HEK293 (cell line): ENCODE data around the gene DNMT3B.

ENCODE experiments used
- CTCF ChIA-PET: fragments of 350-600 bp; formaldehyde crosslinking; extraction: SDS; loops from one replicate; lab custom pipeline; 2021; ENCODE audit warnings: antibody characterized with exemption; lab: Yijun Ruan, JAX
- POLR2A ChIA-PET: fragments of 300-600 bp; formaldehyde crosslinking; extraction: SDS; loops from one replicate; lab custom pipeline; 2020; ENCODE audit warnings: antibody characterized with exemption, inconsistent platforms; lab: Yijun Ruan, JAX
- H3K27ac ChIP-seq: fragments of 200-500 bp; sonication (Bioruptor generic); 2 replicates; pipeline ENCODE4 v1.5.1; 2014; ENCODE audit warnings: low read depth, low read length, control low read depth, inconsistent platforms; ENCODE audit errors: extremely low read depth
- H3K36me3 ChIP-seq, 2 experiments: fragments of 200-500 bp in 1 of 2; sonication (Bioruptor generic) in 1 of 2; 1 replicate in 1 of 2; 2 replicates in 1 of 2; pipeline ENCODE4 v1.5.1; 2014 to 2017; ENCODE audit warnings: inconsistent platforms in 2 of 2, low read length in 2 of 2; ENCODE audit not compliant: control insufficient read depth in 2 of 2, insufficient read depth in 1 of 2
- H3K4me1 ChIP-seq: fragments of 200-500 bp; sonication (Bioruptor generic); 2 replicates; pipeline ENCODE4 v1.5.1; 2014; ENCODE audit warnings: mild to moderate bottlenecking, low read length, inconsistent platforms; ENCODE audit not compliant: control insufficient read depth, insufficient read depth
- H3K4me3 ChIP-seq: 2 replicates; pipeline ENCODE4 v1.5.1; 2011; ENCODE audit warnings: low read depth, mild to moderate bottlenecking, control low read depth, low read length, moderate library complexity
- H3K9me3 ChIP-seq: fragments of 200-500 bp; sonication (Bioruptor generic); 2 replicates; pipeline ENCODE4 v1.5.1; 2014; ENCODE audit warnings: low read depth, low read length, inconsistent platforms; ENCODE audit not compliant: control insufficient read depth, insufficient read depth
- GFI1B ChIP-seq: fragments of 450-650 bp; formaldehyde crosslinking; IDR thresholded peaks from 2 replicates; pipeline ENCODE4 v1.5.1; 2016; ENCODE audit warnings: missing biosample characterization, missing genetic modification characterization
- KLF9 ChIP-seq: fragments of 450-650 bp; formaldehyde crosslinking; IDR thresholded peaks from 2 replicates; pipeline ENCODE4 v1.5.1; 2016; ENCODE audit warnings: missing biosample characterization, missing genetic modification characterization, low read depth
- MZF1 ChIP-seq: fragments of 450-650 bp; formaldehyde crosslinking; IDR thresholded peaks from 2 replicates; pipeline ENCODE4 v1.5.1; 2017; ENCODE audit warnings: missing biosample characterization, missing genetic modification characterization, borderline replicate concordance
- PRDM1 ChIP-seq: fragments of 450-650 bp; formaldehyde crosslinking; IDR thresholded peaks from 2 replicates; pipeline ENCODE4; 2016; ENCODE audit warnings: missing biosample characterization, missing genetic modification characterization
- ZBTB21 ChIP-seq: fragments of 450-650 bp; formaldehyde crosslinking; IDR thresholded peaks from 2 replicates; pipeline ENCODE4 v1.5.1; 2017; ENCODE audit warnings: missing biosample characterization, missing genetic modification characterization
- ZBTB7A ChIP-seq: fragments of 450-650 bp; formaldehyde crosslinking; IDR thresholded peaks from 2 replicates; pipeline ENCODE4 v1.5.1; 2016; ENCODE audit warnings: low read depth, missing biosample characterization, missing genetic modification characterization
- ZFHX2 ChIP-seq: fragments of 450-650 bp; formaldehyde crosslinking; conservative IDR thresholded peaks from 2 replicates; pipeline ENCODE4 v1.5.1; 2016; ENCODE audit warnings: missing biosample characterization, missing genetic modification characterization
- ZNF112 ChIP-seq: fragments of 450-650 bp; formaldehyde crosslinking; IDR thresholded peaks from 2 replicates; pipeline ENCODE4 v1.5.0; 2017; ENCODE audit warnings: missing biosample characterization, missing genetic modification characterization
- ZNF292 ChIP-seq: fragments of 450-650 bp; formaldehyde crosslinking; IDR thresholded peaks from 2 replicates; pipeline ENCODE4 v1.5.1; 2016; ENCODE audit warnings: low read depth, missing biosample characterization, missing genetic modification characterization, borderline replicate concordance
- ZNF37A ChIP-seq: fragments of 450-650 bp; IDR thresholded peaks from 2 replicates; pipeline ENCODE4 v1.5.1; 2018; ENCODE audit warnings: missing biosample characterization, missing genetic modification characterization
- ZNF473 ChIP-seq: fragments of 450-650 bp; formaldehyde crosslinking; IDR thresholded peaks from 2 replicates; pipeline ENCODE4 v1.5.1; 2017; ENCODE audit warnings: missing biosample characterization, missing genetic modification characterization
- ZNF610 ChIP-seq: fragments of 450-650 bp; formaldehyde crosslinking; IDR thresholded peaks from 2 replicates; pipeline ENCODE4 v1.5.1; 2016; ENCODE audit warnings: missing biosample characterization, missing genetic modification characterization, borderline replicate concordance
- ZNF707 ChIP-seq: fragments of 450-650 bp; formaldehyde crosslinking; IDR thresholded peaks from 2 replicates; pipeline ENCODE4 v1.5.1; 2016; ENCODE audit warnings: missing biosample characterization, missing genetic modification characterization
- ZNF830 ChIP-seq: fragments of 450-650 bp; IDR thresholded peaks from 2 replicates; pipeline ENCODE4 v1.5.0; 2018; ENCODE audit warnings: missing biosample characterization, missing genetic modification characterization, low read depth, mild to moderate bottlenecking, moderate library complexity
- ZNF843 ChIP-seq: fragments of 450-650 bp; formaldehyde crosslinking; IDR thresholded peaks from 2 replicates; pipeline ENCODE4 v1.5.1; 2016; ENCODE audit warnings: missing biosample characterization, missing genetic modification characterization
- TF ChIP-seq, protein P1 (sequence below): fragments of 450-650 bp; formaldehyde crosslinking; IDR thresholded peaks from 2 replicates; pipeline ENCODE4 v1.5.1; 2017; ENCODE audit warnings: missing biosample characterization, mild to moderate bottlenecking, missing genetic modification characterization, moderate library complexity
- TF ChIP-seq, protein P2 (sequence below): fragments of 450-650 bp; formaldehyde crosslinking; IDR thresholded peaks from 2 replicates; pipeline ENCODE4 v1.5.1; 2016; ENCODE audit warnings: missing biosample characterization, missing genetic modification characterization
- TF ChIP-seq, protein P3 (sequence below): fragments of 450-650 bp; formaldehyde crosslinking; IDR thresholded peaks from 2 replicates; pipeline ENCODE4 v1.5.1; 2016; ENCODE audit warnings: missing biosample characterization, missing genetic modification characterization
- TF ChIP-seq, protein P4 (sequence below): fragments of 450-650 bp; IDR thresholded peaks from 2 replicates; pipeline ENCODE4 v1.5.1; 2018; ENCODE audit warnings: missing biosample characterization, mild to moderate bottlenecking, missing genetic modification characterization

DNMT3B gene

DNA sequence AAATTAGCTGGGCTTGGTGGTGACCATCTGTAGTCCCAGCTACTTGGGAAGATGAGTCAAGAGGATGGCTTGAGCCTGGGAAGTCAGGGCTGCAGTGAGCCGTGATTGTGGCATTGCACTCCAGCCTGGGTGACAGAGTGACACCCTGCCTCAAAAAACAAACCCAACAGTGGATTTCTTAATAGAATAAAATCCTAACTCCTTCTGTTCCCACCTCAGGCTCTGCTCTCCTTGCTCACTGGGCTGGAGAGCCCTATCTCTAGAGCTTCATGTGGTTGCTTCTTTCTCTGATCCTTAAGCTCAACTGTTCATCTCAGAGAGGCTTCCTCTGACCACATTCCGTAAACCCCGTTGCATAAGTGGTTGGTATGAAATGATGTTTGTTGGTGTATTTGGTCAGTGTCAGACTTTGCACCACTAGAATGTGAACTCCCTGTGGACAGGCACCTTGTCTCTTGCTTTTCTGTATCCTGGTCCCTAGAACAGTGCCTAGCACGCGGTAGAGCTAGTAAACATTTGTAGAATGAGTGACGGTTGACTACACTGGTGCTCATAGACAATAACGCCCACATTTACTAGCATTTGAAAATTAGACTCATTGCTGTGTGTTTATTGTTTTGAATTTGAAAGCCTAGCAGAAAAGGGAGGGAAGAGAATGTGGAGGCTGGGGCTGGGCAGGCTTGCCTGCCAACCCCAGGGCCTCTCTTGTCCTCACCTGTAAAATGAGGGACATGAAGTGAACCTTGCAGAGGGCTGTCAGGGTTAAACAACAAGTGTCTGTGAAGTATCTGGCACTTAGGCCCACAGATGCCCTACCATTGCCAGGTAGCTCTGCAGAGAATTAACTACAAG is 61.8 kb downstream of the DNMT3B start:
- Histone ChIP-seq H3K4me3 (no peak overlapping the region), H3K36me3 (peaks cover 17 to 37% of the 10 kb centered on the region in 2 experiments; a peak in 2 of 3 replicates), H3K9me3 (no peaks in the 10 kb centered on the region), H3K27ac (no peak overlapping the region), H3K4me1 (peaks cover 11% of the 10 kb centered on the region)
- ChIA-PET CTCF (interaction anchor here (0.6 to 1.0 kb wide), 3 partner anchors 19 to 181 kb away, joined by 3 read pairs; no protein-coding TSS in a partner anchor), POLR2A (interaction anchor here (0.6 kb wide), 1 partner anchor 81 kb away, joined by 3 read pairs; the partner anchor contains the start of gene COMMD7)
- TF ChIP-seq ZNF37A (tag by site-specific recombination) (no peak), KLF9 (tag by site-specific recombination) (no peak), MZF1 (tag by site-specific recombination) (no peak), PRDM1 (tag by site-specific recombination) (no peak), ZNF112 (no peak), ZNF830 (tag by site-specific recombination) (no peak), ZBTB21 (tag by site-specific recombination) (no peak), ZNF707 (tag by site-specific recombination) (no peak), ZNF843 (no peak), ZNF292 (tag by site-specific recombination) (no peak), ZNF610 (tag by site-specific recombination) (no peak), GFI1B (tag by site-specific recombination) (no peak), ZBTB7A (tag by site-specific recombination) (no peak), ZNF473 (tag by site-specific recombination) (no peak), ZFHX2 (tag by site-specific recombination) (no peak)
- TF ChIP-seq, protein P1, sequence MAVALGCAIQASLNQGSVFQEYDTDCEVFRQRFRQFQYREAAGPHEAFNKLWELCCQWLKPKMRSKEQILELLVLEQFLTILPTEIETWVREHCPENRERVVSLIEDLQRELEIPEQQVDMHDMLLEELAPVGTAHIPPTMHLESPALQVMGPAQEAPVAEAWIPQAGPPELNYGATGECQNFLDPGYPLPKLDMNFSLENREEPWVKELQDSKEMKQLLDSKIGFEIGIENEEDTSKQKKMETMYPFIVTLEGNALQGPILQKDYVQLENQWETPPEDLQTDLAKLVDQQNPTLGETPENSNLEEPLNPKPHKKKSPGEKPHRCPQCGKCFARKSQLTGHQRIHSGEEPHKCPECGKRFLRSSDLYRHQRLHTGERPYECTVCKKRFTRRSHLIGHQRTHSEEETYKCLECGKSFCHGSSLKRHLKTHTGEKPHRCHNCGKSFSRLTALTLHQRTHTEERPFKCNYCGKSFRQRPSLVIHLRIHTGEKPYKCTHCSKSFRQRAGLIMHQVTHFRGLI (tag by site-specific recombination): no peak
- TF ChIP-seq, protein P2, sequence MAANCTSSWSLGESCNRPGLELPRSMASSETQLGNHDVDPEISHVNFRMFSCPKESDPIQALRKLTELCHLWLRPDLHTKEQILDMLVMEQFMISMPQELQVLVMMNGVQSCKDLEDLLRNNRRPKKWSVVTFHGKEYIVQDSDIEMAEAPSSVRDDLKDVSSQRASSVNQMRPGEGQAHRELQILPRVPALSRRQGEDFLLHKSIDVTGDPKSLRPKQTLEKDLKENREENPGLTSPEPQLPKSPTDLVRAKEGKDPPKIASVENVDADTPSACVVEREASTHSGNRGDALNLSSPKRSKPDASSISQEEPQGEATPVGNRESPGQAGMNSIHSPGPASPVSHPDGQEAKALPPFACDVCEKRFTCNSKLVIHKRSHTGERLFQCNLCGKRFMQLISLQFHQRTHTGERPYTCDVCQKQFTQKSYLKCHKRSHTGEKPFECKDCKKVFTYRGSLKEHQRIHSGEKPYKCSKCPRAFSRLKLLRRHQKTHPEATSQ (tag by site-specific recombination): no peak
- TF ChIP-seq, protein P3, sequence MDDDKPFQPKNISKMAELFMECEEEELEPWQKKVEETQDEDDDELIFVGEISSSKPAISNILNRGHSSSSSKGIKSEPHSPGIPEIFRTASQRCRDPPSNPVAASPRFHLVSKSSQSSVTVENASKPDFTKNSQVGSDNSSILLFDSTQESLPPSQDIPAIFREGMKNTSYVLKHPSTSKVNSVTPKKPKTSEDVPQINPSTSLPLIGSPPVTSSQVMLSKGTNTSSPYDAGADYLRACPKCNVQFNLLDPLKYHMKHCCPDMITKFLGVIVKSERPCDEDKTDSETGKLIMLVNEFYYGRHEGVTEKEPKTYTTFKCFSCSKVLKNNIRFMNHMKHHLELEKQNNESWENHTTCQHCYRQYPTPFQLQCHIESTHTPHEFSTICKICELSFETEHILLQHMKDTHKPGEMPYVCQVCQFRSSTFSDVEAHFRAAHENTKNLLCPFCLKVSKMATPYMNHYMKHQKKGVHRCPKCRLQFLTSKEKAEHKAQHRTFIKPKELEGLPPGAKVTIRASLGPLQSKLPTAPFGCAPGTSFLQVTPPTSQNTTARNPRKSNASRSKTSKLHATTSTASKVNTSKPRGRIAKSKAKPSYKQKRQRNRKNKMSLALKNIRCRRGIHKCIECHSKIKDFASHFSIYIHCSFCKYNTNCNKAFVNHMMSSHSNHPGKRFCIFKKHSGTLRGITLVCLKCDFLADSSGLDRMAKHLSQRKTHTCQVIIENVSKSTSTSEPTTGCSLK (tag by site-specific recombination): no peak
- TF ChIP-seq, protein P4, sequence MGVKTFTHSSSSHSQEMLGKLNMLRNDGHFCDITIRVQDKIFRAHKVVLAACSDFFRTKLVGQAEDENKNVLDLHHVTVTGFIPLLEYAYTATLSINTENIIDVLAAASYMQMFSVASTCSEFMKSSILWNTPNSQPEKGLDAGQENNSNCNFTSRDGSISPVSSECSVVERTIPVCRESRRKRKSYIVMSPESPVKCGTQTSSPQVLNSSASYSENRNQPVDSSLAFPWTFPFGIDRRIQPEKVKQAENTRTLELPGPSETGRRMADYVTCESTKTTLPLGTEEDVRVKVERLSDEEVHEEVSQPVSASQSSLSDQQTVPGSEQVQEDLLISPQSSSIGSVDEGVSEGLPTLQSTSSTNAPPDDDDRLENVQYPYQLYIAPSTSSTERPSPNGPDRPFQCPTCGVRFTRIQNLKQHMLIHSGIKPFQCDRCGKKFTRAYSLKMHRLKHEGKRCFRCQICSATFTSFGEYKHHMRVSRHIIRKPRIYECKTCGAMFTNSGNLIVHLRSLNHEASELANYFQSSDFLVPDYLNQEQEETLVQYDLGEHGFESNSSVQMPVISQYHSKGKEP: no peak
